Epithelial cell of esophagus (primary cell): ENCODE data around the gene B3GNT2.

Source experiments
- DNase-seq: peaks from one replicate; pipeline ENCODE4 v3.0.0; 2010; ENCODE audit warnings: low read depth
- H3K4me3 ChIP-seq: 2 replicates; pipeline ENCODE4 v1.5.1; 2011; ENCODE audit warnings: mild to moderate bottlenecking, low read length, control low read depth
- CTCF ChIP-seq: IDR thresholded peaks from 2 replicates; pipeline ENCODE4 v1.5.1; 2011; ENCODE audit warnings: low read depth, mild to moderate bottlenecking, low read length, control low read depth, inconsistent platforms; ENCODE audit not compliant: insufficient read depth; ENCODE audit errors: missing control alignments

B3GNT2 gene

GRCh38 chr2:62216113-62216512, 20.2 kb downstream of the B3GNT2 start:
- no peak overlapping the region for H3K4me3 ChIP-seq
- no peak for TF ChIP-seq CTCF
- no peak for DNase-seq

- peak; percentile 68 for DNase-seq
- TF ChIP-seq CTCF: no peak
- H3K4me3 ChIP-seq: no peak overlapping the region
Observed at GRCh38 chr2:62216616-62217015, 20.7 kb downstream of the B3GNT2 start.

GRCh38 chr2:62217421-62217820, 21.5 kb downstream of the B3GNT2 start:
- no peak overlapping the region for H3K4me3 ChIP-seq
- DNase-seq: no peak
- TF ChIP-seq CTCF: no peak

- no peak overlapping the region for H3K4me3 ChIP-seq
- DNase-seq: no peak
- no peak for TF ChIP-seq CTCF
Observed at GRCh38 chr2:62217970-62218369, 22.1 kb downstream of the B3GNT2 start.

- TF ChIP-seq CTCF: no peak
- H3K4me3 ChIP-seq: no peak overlapping the region
- no peak for DNase-seq
Observed at GRCh38 chr2:62219407-62220159, 23.7 kb downstream of the B3GNT2 start.

- TF ChIP-seq CTCF: no peak
Observed at GRCh38 chr2:62221141-62221540, 25.2 kb downstream of the B3GNT2 start.

GRCh38 chr2:62222171-62222570, 26.3 kb downstream of the B3GNT2 start:
- no peak overlapping the region for H3K4me3 ChIP-seq
- no peak for DNase-seq
- TF ChIP-seq CTCF: no peak

More at GRCh38 chr2:62221141-62221540, 25.2 kb downstream of the B3GNT2 start:
- no peak overlapping the region for H3K4me3 ChIP-seq
- no peak for DNase-seq
